Measurements from ENCODE around the gene ABCA8. TPM values are rescaled to one million over a fixed set of nuclear protein-coding genes. Genes with fewer than 3 reads are reported as not detected.
"Not testable (repeated sequence)": the region's sequence is repeated elsewhere in the genome, so short reads cannot be mapped to it uniquely, and the experiment has no call there.

The ABCA8 gene
- 119 TPM for total RNA-seq

- peak; percentile 58 for DNase-seq
Observed at GRCh38 chr17:68955181-68955841, at the start of gene ABCA8. ABCA8 (minus strand) TSS chr17:68955392; CDS start chr17:68942034, 13,358 bp downstream.

GRCh38 chr17:69004759-69005158 is 49.6 kb upstream of the ABCA8 start:
- DNase-seq = not testable (repeated sequence)

GRCh38 chr17:68999743-69000142 is 44.6 kb upstream of the ABCA8 start:
- not testable (repeated sequence) for DNase-seq

GRCh38 chr17:68993112-68993511 is 37.9 kb upstream of the ABCA8 start:
- no peak for DNase-seq

- DNase-seq = no peak
Observed at GRCh38 chr17:68987966-68988365, 32.8 kb upstream of the ABCA8 start.

GRCh38 chr17:68981288-68981687 is 26.1 kb upstream of the ABCA8 start:
- DNase-seq = peak; percentile 15

- DNase-seq = no peak
Observed at GRCh38 chr17:68973098-68973846, 18.1 kb upstream of the ABCA8 start.

GRCh38 chr17:68972119-68972704 is 17.0 kb upstream of the ABCA8 start:
- DNase-seq = peak; percentile 62

GRCh38 chr17:68969101-68969500 is 13.9 kb upstream of the ABCA8 start:
- DNase-seq = no peak

GRCh38 chr17:68963958-68964357 is 8.8 kb upstream of the ABCA8 start:
- DNase-seq = no peak

- DNase-seq = peak; percentile 57
Observed at GRCh38 chr17:68961214-68961882, 6.2 kb upstream of the ABCA8 start.

- not testable (repeated sequence) for DNase-seq
Observed at GRCh38 chr17:68959117-68959516, 3.9 kb upstream of the ABCA8 start.

- DNase-seq = no peak
Observed at GRCh38 chr17:68957944-68958343, 2.8 kb upstream of the ABCA8 start.

GRCh38 chr17:68954146-68954896 is 871 bp downstream of the ABCA8 start:
- peak; percentile 84 for DNase-seq

- no peak for DNase-seq
Observed at GRCh38 chr17:68953340-68953997, 1.7 kb downstream of the ABCA8 start.

GRCh38 chr17:68950725-68951124 is 4.5 kb downstream of the ABCA8 start:
- no peak for DNase-seq

- not testable (repeated sequence) for DNase-seq
Observed at GRCh38 chr17:68947868-68948267, 7.3 kb downstream of the ABCA8 start.

GRCh38 chr17:68944435-68945035 is 10.7 kb downstream of the ABCA8 start:
- no peak for DNase-seq

- DNase-seq = not testable (repeated sequence)
Observed at GRCh38 chr17:68943812-68944182, 11.4 kb downstream of the ABCA8 start.

- no peak for DNase-seq
Observed at GRCh38 chr17:68943123-68943811, 11.9 kb downstream of the ABCA8 start.
